ENCODE measurements around the gene CDON. TPM values are rescaled to one million over a fixed set of nuclear protein-coding genes. Genes with fewer than 3 reads are reported as not detected.

The CDON gene
- total RNA-seq, 1 experiment from 2014 or later: 10.1 TPM

DNA sequence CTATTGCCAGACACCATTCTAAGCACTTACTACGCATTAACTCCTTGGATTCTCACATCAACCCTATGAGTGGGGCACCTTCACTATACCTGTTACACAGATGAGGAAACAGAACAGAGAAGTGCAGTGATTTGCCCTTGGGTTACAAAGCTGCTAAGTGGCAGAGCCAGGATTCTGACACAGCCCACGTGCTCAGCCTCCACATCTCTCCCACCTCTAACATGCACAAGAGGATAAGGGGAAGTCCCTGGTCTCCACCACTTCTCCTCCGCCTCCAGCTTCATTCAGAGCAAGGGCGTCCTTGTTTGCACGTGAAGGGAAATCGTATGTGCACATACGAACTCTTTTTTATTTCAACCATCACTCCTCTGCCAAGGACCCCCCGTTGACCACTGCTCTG is 53.7 kb downstream of the CDON start:
- no TSS peak for BruUV-seq (replicated peaks)
- intact Hi-C loops (cut with micrococcal nuclease): loop anchor here (5.0 kb wide), 1 partner anchor 43 kb away; no protein-coding TSS in a partner anchor
- Histone ChIP-seq H3K9ac (ENCODE audit: low read length) (no peak overlapping the region), H2AFZ (ENCODE audit: low read length) (no peak overlapping the region), H3K4me2 (ENCODE audit: low read length) (no peak overlapping the region), H3K4me3 (ENCODE audit: low read length) (no peak overlapping the region), H3F3A (ENCODE audit: low read length, unreplicated experiment) (no peaks in the 10 kb centered on the region), H3K9me2 (replicated peaks; ENCODE audit: low read length) (no peaks in the 10 kb centered on the region), H4K20me1 (ENCODE audit: low read length) (no peaks in the 10 kb centered on the region), H3K36me3 (ENCODE audit: low read depth, low read length) (no peaks in the 10 kb centered on the region), H3K79me2 (ENCODE audit: low read length) (no peaks in the 10 kb centered on the region), H3K9me3 (ENCODE audit: low read length) (no peaks in the 10 kb centered on the region), H3K27ac (ENCODE audit: low read length) (no peak overlapping the region), H3K27me3 (ENCODE audit: low read length) (no peaks in the 10 kb centered on the region), H3K4me1 (ENCODE audit: insufficient read depth, low read length) (peaks cover 11% of the 10 kb centered on the region)
- TF ChIP-seq EZH2 (IDR thresholded peaks at IDR 0.05; ENCODE audit: low read length, unreplicated experiment): no peak
- TF ChIP-seq EZH2phosphoT487 (IDR thresholded peaks at IDR 0.05; ENCODE audit: borderline replicate concordance, low read length): no peak
- no peak for TF ChIP-seq CTCF (conservative IDR thresholded peaks at IDR 0.05; ENCODE audit: low read depth, low read length)
- ATAC-seq: no peak
- POLR2A ChIA-PET (ENCODE audit: unreplicated experiment): no interaction called here
- CTCF ChIA-PET: no interaction called here
- no peak for DNase-seq

DNA sequence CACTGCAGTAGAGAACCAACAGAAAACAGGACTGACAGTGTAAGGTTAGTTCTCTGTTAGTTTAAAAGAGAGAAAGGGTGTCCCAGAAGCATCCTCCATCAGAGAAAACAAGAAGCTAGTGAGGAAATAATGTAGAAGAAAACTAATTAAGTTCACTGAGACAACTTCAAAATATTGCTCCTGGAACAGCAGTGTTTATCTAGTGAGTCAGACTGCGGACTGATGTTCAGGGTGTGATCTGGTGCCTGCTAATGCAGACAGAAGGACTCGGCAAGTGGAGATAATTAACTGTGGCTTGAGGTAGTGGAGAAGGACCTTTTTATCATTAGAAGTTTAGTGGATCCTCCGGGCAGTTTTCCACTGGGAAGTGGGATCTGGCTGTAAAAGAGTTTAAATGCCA is 55.4 kb downstream of the CDON start:
- no TSS peak for BruUV-seq (replicated peaks)
- H3K27ac ChIP-seq (ENCODE audit: low read length): no peak overlapping the region
- ChIA-PET POLR2A (ENCODE audit: unreplicated experiment) (no interaction called here), CTCF (no interaction called here)
- peak; percentile 99 for ATAC-seq
- H3F3A ChIP-seq (ENCODE audit: low read length, unreplicated experiment): no peaks in the 10 kb centered on the region
- no peaks in the 10 kb centered on the region for H4K20me1 ChIP-seq (ENCODE audit: low read length)
- TF ChIP-seq EZH2phosphoT487 (IDR thresholded peaks at IDR 0.05; ENCODE audit: borderline replicate concordance, low read length): no peak
- no peak for TF ChIP-seq EZH2 (IDR thresholded peaks at IDR 0.05; ENCODE audit: low read length, unreplicated experiment)
- no peak for TF ChIP-seq CTCF (conservative IDR thresholded peaks at IDR 0.05; ENCODE audit: low read depth, low read length)
- no peak overlapping the region for H2AFZ ChIP-seq (ENCODE audit: low read length)
- no peaks in the 10 kb centered on the region for H3K9me3 ChIP-seq (ENCODE audit: low read length)
- H3K4me3 ChIP-seq (ENCODE audit: low read length): no peak overlapping the region
- intact Hi-C loops (cut with micrococcal nuclease): loop anchor here (2.0 to 5.0 kb wide), 2 partner anchors 45 to 54 kb away; no protein-coding TSS in a partner anchor
- no peaks in the 10 kb centered on the region for H3K36me3 ChIP-seq (ENCODE audit: low read depth, low read length)
- no peak overlapping the region for H3K9ac ChIP-seq (ENCODE audit: low read length)
- peak overlapping the region; percentile 30 for H3K4me2 ChIP-seq (ENCODE audit: low read length)
- peak; percentile 67 for DNase-seq
- no peaks in the 10 kb centered on the region for H3K9me2 ChIP-seq (replicated peaks; ENCODE audit: low read length)
- H3K79me2 ChIP-seq (ENCODE audit: low read length): no peaks in the 10 kb centered on the region
- H3K4me1 ChIP-seq (ENCODE audit: insufficient read depth, low read length): peaks cover 11% of the 10 kb centered on the region
- no peaks in the 10 kb centered on the region for H3K27me3 ChIP-seq (ENCODE audit: low read length)

GRCh38 chr11:126006068-126006467 is 56.6 kb downstream of the CDON start:
- Histone ChIP-seq H3K4me1 (ENCODE audit: insufficient read depth, low read length) (peaks cover 11% of the 10 kb centered on the region), H3F3A (ENCODE audit: low read length, unreplicated experiment) (no peaks in the 10 kb centered on the region), H3K9ac (ENCODE audit: low read length) (no peak overlapping the region), H4K20me1 (ENCODE audit: low read length) (no peaks in the 10 kb centered on the region), H3K27me3 (ENCODE audit: low read length) (no peaks in the 10 kb centered on the region), H3K36me3 (ENCODE audit: low read depth, low read length) (no peaks in the 10 kb centered on the region), H3K4me2 (ENCODE audit: low read length) (no peak overlapping the region), H3K4me3 (ENCODE audit: low read length) (no peak overlapping the region), H3K27ac (ENCODE audit: low read length) (no peak overlapping the region), H2AFZ (ENCODE audit: low read length) (no peak overlapping the region), H3K9me2 (replicated peaks; ENCODE audit: low read length) (no peaks in the 10 kb centered on the region), H3K9me3 (ENCODE audit: low read length) (no peaks in the 10 kb centered on the region), H3K79me2 (ENCODE audit: low read length) (no peaks in the 10 kb centered on the region)
- no TSS peak for BruUV-seq (replicated peaks)
- no peak for TF ChIP-seq CTCF (conservative IDR thresholded peaks at IDR 0.05; ENCODE audit: low read depth, low read length)
- no peak for TF ChIP-seq EZH2 (IDR thresholded peaks at IDR 0.05; ENCODE audit: low read length, unreplicated experiment)
- TF ChIP-seq EZH2phosphoT487 (IDR thresholded peaks at IDR 0.05; ENCODE audit: borderline replicate concordance, low read length): no peak
- no peak for ATAC-seq
- POLR2A ChIA-PET (ENCODE audit: unreplicated experiment): no interaction called here
- intact Hi-C loops (cut with micrococcal nuclease): loop anchor here (2.0 to 5.0 kb wide), 2 partner anchors 46 to 55 kb away; no protein-coding TSS in a partner anchor
- no peak for DNase-seq
- CTCF ChIA-PET: no interaction called here
